ENCODE results near the gene CACNA2D1. TPM values are rescaled to one million over a fixed set of nuclear protein-coding genes. Genes with fewer than 3 reads are reported as not detected.

CACNA2D1 gene
- total and polyA plus RNA-seq, 12 donors = 10.5 to 60.9 (median 35.9) TPM

GRCh38 chr7:81926154-81926553 is 517.4 kb downstream of the CACNA2D1 start:
- Histone ChIP-seq H3K27ac (no peak overlapping the region), H3K27me3 (no peaks in the 10 kb centered on the region), H3K9me3 (replicated peaks in 1 of 3) (no peaks in the 10 kb centered on the region), H3K4me3 (no peak overlapping the region), H3K4me1 (replicated peaks in 1 of 2) (no peaks in the 10 kb centered on the region), H3K36me3 (replicated peaks in 1 of 2) (no peaks in the 10 kb centered on the region)
- TF ChIP-seq POLR2A (IDR thresholded peaks at IDR 0.05) (no peak), CTCF (IDR thresholded peaks at IDR 0.05) (no peak)
- intact Hi-C loops (cut with DNase I) = no loop called here
- no peak for DNase-seq
- 63 to 74% (median 65%) methylated on average over 2 of the region's 2 CpGs for WGBS, 4 donors

- no peaks in the 10 kb centered on the region for H3K9me3 ChIP-seq (replicated peaks in 1 of 3)
- H3K36me3 ChIP-seq (replicated peaks in 1 of 2) = no peaks in the 10 kb centered on the region
- H3K27me3 ChIP-seq = no peaks in the 10 kb centered on the region
- no peak overlapping the region for H3K27ac ChIP-seq
- WGBS, 4 donors = 42 to 65% (median 44%) methylated on average over 3 of the region's 3 CpGs
- intact Hi-C loops (cut with DNase I) = no loop called here
- DNase-seq = peak in 3 of 7 donors; percentile 23 to 47 (median 45)
- TF ChIP-seq POLR2A (IDR thresholded peaks at IDR 0.05) = no peak
- no peak for TF ChIP-seq CTCF (IDR thresholded peaks at IDR 0.05)
- H3K4me3 ChIP-seq = no peak overlapping the region
- H3K4me1 ChIP-seq (replicated peaks in 1 of 2) = no peaks in the 10 kb centered on the region
Observed at GRCh38 chr7:81925530-81925929, 518.0 kb downstream of the CACNA2D1 start.

- H3K27me3 ChIP-seq = no peaks in the 10 kb centered on the region
- no peak overlapping the region for H3K27ac ChIP-seq
- DNase-seq = no peak
- WGBS, 4 donors = 81 to 95% (median 87%) methylated on average over 2 of the region's 2 CpGs
- H3K4me3 ChIP-seq = no peak overlapping the region
- H3K9me3 ChIP-seq (replicated peaks in 1 of 3) = no peaks in the 10 kb centered on the region
- no peaks in the 10 kb centered on the region for H3K36me3 ChIP-seq (replicated peaks in 1 of 2)
- H3K4me1 ChIP-seq (replicated peaks in 1 of 2) = no peaks in the 10 kb centered on the region
- TF ChIP-seq POLR2A (IDR thresholded peaks at IDR 0.05) (no peak), CTCF (IDR thresholded peaks at IDR 0.05) (no peak)
- intact Hi-C loops (cut with DNase I) = no loop called here
Observed at GRCh38 chr7:81924494-81924893, 519.1 kb downstream of the CACNA2D1 start.

DNA sequence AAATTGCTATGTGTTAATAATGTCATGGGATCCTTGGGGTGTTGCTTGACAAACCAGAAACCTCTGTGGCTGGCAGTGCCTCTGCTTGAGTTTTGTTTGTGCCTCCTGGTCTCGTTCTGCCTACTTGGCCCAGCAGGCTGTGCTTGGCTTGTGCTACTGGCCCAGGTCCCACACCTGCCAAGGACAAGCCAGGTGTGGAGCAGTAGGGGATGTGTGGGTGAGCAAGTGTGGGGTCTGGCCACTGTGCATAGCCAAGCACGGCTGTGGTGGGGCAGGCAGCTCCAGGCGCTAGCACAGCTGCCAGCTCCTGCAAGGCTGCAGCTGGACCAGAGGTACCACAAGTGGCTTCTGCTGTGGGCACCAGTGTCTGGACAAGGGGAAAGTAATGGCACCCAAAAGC is 524.1 kb downstream of the CACNA2D1 start:
- Histone ChIP-seq H3K27me3 (no peaks in the 10 kb centered on the region), H3K4me1 (replicated peaks in 1 of 2) (no peaks in the 10 kb centered on the region), H3K9me3 (replicated peaks in 1 of 3) (no peaks in the 10 kb centered on the region), H3K36me3 (replicated peaks in 1 of 2) (no peaks in the 10 kb centered on the region), H3K4me3 (no peak overlapping the region), H3K27ac (no peak overlapping the region)
- 81 to 96% (median 82%) methylated on average over 2 to 3 of the region's 3 CpGs for WGBS, 4 donors
- DNase-seq = no peak
- TF ChIP-seq CTCF (IDR thresholded peaks at IDR 0.05) (no peak), POLR2A (IDR thresholded peaks at IDR 0.05) (no peak)
- intact Hi-C loops (cut with DNase I) = no loop called here
